Measurements from ENCODE around the gene SLCO1A2.

DNA sequence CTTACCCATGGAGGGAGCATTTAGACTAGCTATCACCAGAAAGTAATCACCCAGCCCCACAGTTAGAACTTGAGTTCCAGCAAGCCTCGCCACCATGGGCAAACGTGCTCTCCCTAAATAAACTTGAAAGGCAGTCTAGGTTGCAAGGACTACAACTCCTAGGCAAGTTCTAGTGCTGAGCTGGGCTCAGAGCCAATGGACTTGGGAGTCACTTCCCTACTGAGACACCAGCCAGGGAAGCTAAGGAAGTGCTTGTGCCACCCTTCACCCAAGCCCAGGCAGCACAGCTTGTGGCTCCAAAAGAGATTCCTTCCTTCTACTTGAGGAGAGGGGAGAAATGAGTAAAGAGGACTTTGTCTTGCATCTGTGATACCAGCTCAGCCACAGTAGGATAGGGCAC lies 57.9 kb downstream of the SLCO1A2 start:
- TF ChIP-seq, protein P1, sequence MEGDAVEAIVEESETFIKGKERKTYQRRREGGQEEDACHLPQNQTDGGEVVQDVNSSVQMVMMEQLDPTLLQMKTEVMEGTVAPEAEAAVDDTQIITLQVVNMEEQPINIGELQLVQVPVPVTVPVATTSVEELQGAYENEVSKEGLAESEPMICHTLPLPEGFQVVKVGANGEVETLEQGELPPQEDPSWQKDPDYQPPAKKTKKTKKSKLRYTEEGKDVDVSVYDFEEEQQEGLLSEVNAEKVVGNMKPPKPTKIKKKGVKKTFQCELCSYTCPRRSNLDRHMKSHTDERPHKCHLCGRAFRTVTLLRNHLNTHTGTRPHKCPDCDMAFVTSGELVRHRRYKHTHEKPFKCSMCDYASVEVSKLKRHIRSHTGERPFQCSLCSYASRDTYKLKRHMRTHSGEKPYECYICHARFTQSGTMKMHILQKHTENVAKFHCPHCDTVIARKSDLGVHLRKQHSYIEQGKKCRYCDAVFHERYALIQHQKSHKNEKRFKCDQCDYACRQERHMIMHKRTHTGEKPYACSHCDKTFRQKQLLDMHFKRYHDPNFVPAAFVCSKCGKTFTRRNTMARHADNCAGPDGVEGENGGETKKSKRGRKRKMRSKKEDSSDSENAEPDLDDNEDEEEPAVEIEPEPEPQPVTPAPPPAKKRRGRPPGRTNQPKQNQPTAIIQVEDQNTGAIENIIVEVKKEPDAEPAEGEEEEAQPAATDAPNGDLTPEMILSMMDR (IDR thresholded peaks at IDR 0.05; ENCODE audit: low read depth, low read length) = no peak
- TF ChIP-seq, protein P2, sequence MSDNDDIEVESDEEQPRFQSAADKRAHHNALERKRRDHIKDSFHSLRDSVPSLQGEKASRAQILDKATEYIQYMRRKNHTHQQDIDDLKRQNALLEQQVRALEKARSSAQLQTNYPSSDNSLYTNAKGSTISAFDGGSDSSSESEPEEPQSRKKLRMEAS (IDR thresholded peaks at IDR 0.05; ENCODE audit: low read depth, low read length) = no peak
- no peak for TF ChIP-seq POLR2A (IDR thresholded peaks at IDR 0.05; ENCODE audit: extremely low read depth, insufficient read length)
- no peak for TF ChIP-seq MYC (IDR thresholded peaks at IDR 0.05; ENCODE audit: low read depth, low read length)
